ENCODE measurements around the gene MGMT.
A peak's percentile ranks its signal among the peaks of the same experiment; 100 is the strongest.

Gene MGMT

GRCh38 chr10:129470103-129470851, 3.2 kb downstream of the MGMT start:
- H3K9me2 ChIP-seq (ENCODE audit: low read depth, low read length), result no peaks in the 10 kb centered on the region
- no peaks in the 10 kb centered on the region for H3K9me3 ChIP-seq (ENCODE audit: low read length)
- peaks cover 17% of the 10 kb centered on the region; the same call in 1 of the 2 replicates for H3K36me3 ChIP-seq (ENCODE audit: insufficient read depth, low read length)
- peaks cover 87% of the 10 kb centered on the region for H3K4me1 ChIP-seq (ENCODE audit: insufficient read depth, low read length, severe bottlenecking)
- H3K9ac ChIP-seq (ENCODE audit: low read length), result peak overlapping the region; percentile 23; the same call in 1 of the 2 replicates
- H3F3A ChIP-seq (ENCODE audit: insufficient read depth, low read length), result no peaks in the 10 kb centered on the region
- H3K79me2 ChIP-seq (ENCODE audit: insufficient read depth, low read length), result 0 out of 2 replicates have a peak, but pooled peaks cover 3% of the 10 kb centered on the region
- no peak overlapping the region for H2AFZ ChIP-seq (ENCODE audit: low read length)
- peak overlapping the region; percentile 98 for H3K27ac ChIP-seq (ENCODE audit: low read depth, low read length, poor library complexity, severe bottlenecking)
- peak overlapping the region; percentile 18 for H3K4me3 ChIP-seq (ENCODE audit: low read depth, low read length, poor library complexity, severe bottlenecking)
- H4K20me1 ChIP-seq (ENCODE audit: insufficient read depth, low read length), result no peaks in the 10 kb centered on the region
- no peaks in the 10 kb centered on the region for H3K27me3 ChIP-seq (ENCODE audit: insufficient read depth, low read length)
- TF ChIP-seq EZH2 (IDR thresholded peaks at IDR 0.05; ENCODE audit: borderline replicate concordance, low read length), result no peak
- TF ChIP-seq, protein P1, sequence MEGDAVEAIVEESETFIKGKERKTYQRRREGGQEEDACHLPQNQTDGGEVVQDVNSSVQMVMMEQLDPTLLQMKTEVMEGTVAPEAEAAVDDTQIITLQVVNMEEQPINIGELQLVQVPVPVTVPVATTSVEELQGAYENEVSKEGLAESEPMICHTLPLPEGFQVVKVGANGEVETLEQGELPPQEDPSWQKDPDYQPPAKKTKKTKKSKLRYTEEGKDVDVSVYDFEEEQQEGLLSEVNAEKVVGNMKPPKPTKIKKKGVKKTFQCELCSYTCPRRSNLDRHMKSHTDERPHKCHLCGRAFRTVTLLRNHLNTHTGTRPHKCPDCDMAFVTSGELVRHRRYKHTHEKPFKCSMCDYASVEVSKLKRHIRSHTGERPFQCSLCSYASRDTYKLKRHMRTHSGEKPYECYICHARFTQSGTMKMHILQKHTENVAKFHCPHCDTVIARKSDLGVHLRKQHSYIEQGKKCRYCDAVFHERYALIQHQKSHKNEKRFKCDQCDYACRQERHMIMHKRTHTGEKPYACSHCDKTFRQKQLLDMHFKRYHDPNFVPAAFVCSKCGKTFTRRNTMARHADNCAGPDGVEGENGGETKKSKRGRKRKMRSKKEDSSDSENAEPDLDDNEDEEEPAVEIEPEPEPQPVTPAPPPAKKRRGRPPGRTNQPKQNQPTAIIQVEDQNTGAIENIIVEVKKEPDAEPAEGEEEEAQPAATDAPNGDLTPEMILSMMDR (IDR thresholded peaks at IDR 0.05; ENCODE audit: low read length), result no peak
- peak overlapping the region; percentile 64 for H3K4me2 ChIP-seq (ENCODE audit: low read length)

DNA sequence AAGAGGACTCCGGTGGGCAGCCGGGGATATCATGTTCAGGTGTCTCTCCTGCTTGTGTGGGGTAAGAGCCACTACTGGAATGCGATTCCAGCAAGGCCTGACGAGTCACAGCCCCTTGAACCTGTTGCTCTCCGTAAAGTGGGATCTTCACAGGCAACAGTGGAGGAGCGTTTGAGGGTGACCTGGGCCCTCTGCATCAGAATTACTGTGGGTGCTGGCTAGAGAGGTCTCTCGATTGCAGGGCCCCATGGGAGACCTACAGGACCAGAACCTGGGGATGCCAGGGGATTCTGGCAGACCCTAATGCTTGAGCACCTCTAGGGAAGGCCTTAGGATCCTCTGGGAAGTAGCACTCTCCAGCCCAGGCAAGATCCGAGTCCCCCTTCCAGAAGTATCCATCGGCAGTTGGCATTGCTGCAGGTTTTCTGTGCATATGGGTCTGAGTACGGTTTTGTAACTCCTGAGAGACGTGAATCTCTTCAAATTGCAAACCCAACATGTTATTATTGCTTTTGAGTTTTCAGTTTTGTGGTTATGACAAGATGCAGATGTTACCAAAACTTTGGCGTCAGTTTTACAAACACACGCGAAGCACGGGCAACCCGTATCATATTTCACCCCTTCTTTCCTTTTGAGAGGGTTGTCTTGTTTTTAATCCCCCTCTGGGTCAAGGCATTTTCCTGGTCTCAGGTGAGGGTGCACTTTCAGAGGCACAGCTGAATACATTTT, 4.6 kb downstream of the MGMT start:
- no peak for TF ChIP-seq EZH2 (IDR thresholded peaks at IDR 0.05; ENCODE audit: borderline replicate concordance, low read length)
- TF ChIP-seq, protein P1 (IDR thresholded peaks at IDR 0.05; ENCODE audit: low read length), result no peak
- Histone ChIP-seq H3F3A (ENCODE audit: insufficient read depth, low read length) (no peaks in the 10 kb centered on the region), H3K9ac (ENCODE audit: low read length) (peak overlapping the region; percentile 58; the same call in 1 of the 2 replicates), H4K20me1 (ENCODE audit: insufficient read depth, low read length) (no peaks in the 10 kb centered on the region), H3K27me3 (ENCODE audit: insufficient read depth, low read length) (no peaks in the 10 kb centered on the region), H3K9me3 (ENCODE audit: low read length) (no peaks in the 10 kb centered on the region), H3K79me2 (ENCODE audit: insufficient read depth, low read length) (peaks cover 15% of the 10 kb centered on the region), H3K4me2 (ENCODE audit: low read length) (peak overlapping the region; percentile 64), H3K9me2 (ENCODE audit: low read depth, low read length) (no peaks in the 10 kb centered on the region), H3K4me3 (ENCODE audit: low read depth, low read length, poor library complexity, severe bottlenecking) (peak overlapping the region; percentile 23), H3K4me1 (ENCODE audit: insufficient read depth, low read length, severe bottlenecking) (peaks cover 95% of the 10 kb centered on the region), H3K36me3 (ENCODE audit: insufficient read depth, low read length) (peaks cover 17% of the 10 kb centered on the region; the same call in 1 of the 2 replicates), H3K27ac (ENCODE audit: low read depth, low read length, poor library complexity, severe bottlenecking) (peak overlapping the region; percentile 98), H2AFZ (ENCODE audit: low read length) (no peak overlapping the region)

DNA sequence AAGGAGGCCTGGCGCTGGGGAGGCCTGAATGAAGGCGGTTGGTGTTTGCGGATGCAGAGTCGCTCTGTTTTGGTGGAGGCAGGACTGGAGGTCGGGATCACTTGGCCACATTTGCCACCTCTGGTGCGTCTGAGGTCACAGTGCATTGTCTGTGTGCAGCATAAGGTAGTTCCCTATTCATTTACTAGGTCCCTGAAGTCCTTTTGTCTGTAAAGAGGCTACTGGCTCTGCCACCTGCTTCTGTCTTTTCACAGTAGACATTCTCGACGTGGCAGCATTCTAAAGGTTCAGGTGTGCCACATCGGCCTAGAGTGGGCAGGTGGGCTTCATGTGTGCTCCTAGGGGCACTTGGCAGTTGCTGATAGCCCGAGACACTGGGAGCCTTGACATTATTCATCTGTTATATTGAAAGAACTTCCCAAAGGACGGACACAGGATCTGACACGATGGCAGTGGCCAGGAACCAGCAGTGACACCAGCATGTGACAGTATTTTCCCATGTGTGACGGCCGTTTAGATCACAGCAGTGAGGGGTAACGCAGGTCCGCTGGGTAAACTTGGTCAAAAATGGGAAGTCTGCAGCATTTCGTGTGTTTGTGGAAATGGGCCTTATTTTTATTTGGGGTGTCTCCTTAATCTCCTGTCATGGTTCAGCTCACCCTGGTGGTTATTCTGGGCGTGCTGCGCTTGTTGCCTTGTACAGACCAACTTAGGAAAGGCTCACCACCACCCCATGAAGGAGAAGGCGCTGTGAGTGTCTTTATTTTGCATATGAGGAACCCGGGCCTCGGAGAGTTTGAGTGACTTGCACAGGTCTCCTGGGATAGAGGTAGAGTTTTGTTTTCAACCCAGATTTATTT, 5.9 kb downstream of the MGMT start:
- Histone ChIP-seq H3K4me2 (ENCODE audit: low read length) (peak overlapping the region; percentile 64), H4K20me1 (ENCODE audit: insufficient read depth, low read length) (no peaks in the 10 kb centered on the region), H3K27me3 (ENCODE audit: insufficient read depth, low read length) (no peaks in the 10 kb centered on the region), H3K27ac (ENCODE audit: low read depth, low read length, poor library complexity, severe bottlenecking) (peak overlapping the region; percentile 98), H3K4me3 (ENCODE audit: low read depth, low read length, poor library complexity, severe bottlenecking) (peak overlapping the region; percentile 49), H3K36me3 (ENCODE audit: insufficient read depth, low read length) (peaks cover 21% of the 10 kb centered on the region; the same call in 1 of the 2 replicates), H3K9me2 (ENCODE audit: low read depth, low read length) (no peaks in the 10 kb centered on the region), H3K9ac (ENCODE audit: low read length) (peak overlapping the region; percentile 75; the same call in 1 of the 2 replicates), H3K4me1 (ENCODE audit: insufficient read depth, low read length, severe bottlenecking) (peaks cover 97% of the 10 kb centered on the region), H3K79me2 (ENCODE audit: insufficient read depth, low read length) (peaks cover 25% of the 10 kb centered on the region), H2AFZ (ENCODE audit: low read length) (no peak overlapping the region), H3K9me3 (ENCODE audit: low read length) (no peaks in the 10 kb centered on the region), H3F3A (ENCODE audit: insufficient read depth, low read length) (no peaks in the 10 kb centered on the region)
- TF ChIP-seq EZH2 (IDR thresholded peaks at IDR 0.05; ENCODE audit: borderline replicate concordance, low read length), result no peak
- TF ChIP-seq, protein P1 (IDR thresholded peaks at IDR 0.05; ENCODE audit: low read length), result no peak

Data from OCI-LY1 (cell line).